DOHH2 (cell line): ENCODE measurements around the gene KLHDC4.

ENCODE experiments used
- H3F3A ChIP-seq: fragments of 200-600 bp; sonication (generic), shearing (Covaris generic); 2 replicates; pipeline ENCODE4 v1.6.0; 2016; ENCODE audit warnings: antibody characterized with exemption, mild to moderate bottlenecking; ENCODE audit not compliant: control insufficient read depth, insufficient read depth
- H3K27ac ChIP-seq: fragments of 200-600 bp; sonication (generic); 2 replicates; pipeline ENCODE4 v1.5.1; 2014; ENCODE audit warnings: low read depth, mild to moderate bottlenecking, low read length, moderate library complexity
- H3K27me3 ChIP-seq: fragments of 200-600 bp; sonication (generic); 2 replicates; pipeline ENCODE4 v1.6.1; 2014; ENCODE audit warnings: mild to moderate bottlenecking, low read length, mixed read lengths; ENCODE audit not compliant: control insufficient read depth
- H3K36me3 ChIP-seq: fragments of 200-600 bp; sonication (generic); 2 replicates; pipeline ENCODE4 v1.6.1; 2014; ENCODE audit warnings: mild to moderate bottlenecking, low read length, moderate library complexity, mixed read lengths; ENCODE audit not compliant: control insufficient read depth
- H3K4me1 ChIP-seq: fragments of 200-600 bp; sonication (generic); 2 replicates; pipeline ENCODE4 v1.6.1; 2014; ENCODE audit warnings: mild to moderate bottlenecking, low read length, mixed read lengths; ENCODE audit not compliant: control insufficient read depth
- H3K4me2 ChIP-seq: fragments of 200-600 bp; sonication (generic); 2 replicates; pipeline ENCODE4 v1.6.0; 2014; ENCODE audit warnings: mild to moderate bottlenecking, low read length, moderate library complexity
- H3K4me3 ChIP-seq: fragments of 200-600 bp; sonication (generic); 2 replicates; pipeline ENCODE4 v1.5.1; 2014; ENCODE audit warnings: mild to moderate bottlenecking, low read length, mixed read lengths
- H3K79me2 ChIP-seq: fragments of 200-600 bp; sonication (generic); 2 replicates; pipeline ENCODE4 v1.6.1; 2014; ENCODE audit warnings: mild to moderate bottlenecking, low read length, mixed read lengths; ENCODE audit not compliant: control insufficient read depth
- H3K9me2 ChIP-seq: fragments of 200-600 bp; sonication (generic); replicated peaks from 2 replicates; pipeline ENCODE4 v1.6.1; 2014; ENCODE audit warnings: mild to moderate bottlenecking, low read length, mixed read lengths; ENCODE audit not compliant: control insufficient read depth
- H3K9me3 ChIP-seq: fragments of 200-600 bp; sonication (generic); 2 replicates; pipeline ENCODE4 v1.6.1; 2014; ENCODE audit warnings: antibody characterized with exemption, low read length, mixed read lengths; ENCODE audit not compliant: control insufficient read depth, insufficient read depth
- H4K20me1 ChIP-seq: fragments of 200-600 bp; sonication (generic); 2 replicates; pipeline ENCODE4 v1.6.0; 2014; ENCODE audit warnings: low read depth, mild to moderate bottlenecking, antibody characterized with exemption, low read length, moderate library complexity; ENCODE audit not compliant: control insufficient read depth, insufficient read depth
- CTCF ChIP-seq: fragments of 200-600 bp; sonication (generic); IDR thresholded peaks from one replicate; pipeline ENCODE4 v1.5.1; 2014; ENCODE audit warnings: antibody characterized with exemption, mild to moderate bottlenecking, low read depth, low read length; ENCODE audit not compliant: poor library complexity, severe bottlenecking
- EZH2phosphoT487 ChIP-seq: fragments of 200-600 bp; sonication (generic); IDR thresholded peaks from 2 replicates; pipeline ENCODE4 v1.6.1; 2017; ENCODE audit warnings: borderline replicate concordance, mild to moderate bottlenecking, antibody characterized with exemption, low read length, moderate library complexity, mixed read lengths

Gene KLHDC4

GRCh38 chr16:87701078-87701460, 64.7 kb downstream of the KLHDC4 start:
- no peak for TF ChIP-seq CTCF
- no peak for TF ChIP-seq EZH2phosphoT487
- Histone ChIP-seq H3K36me3 (peaks cover 84% of the 10 kb centered on the region), H3K4me1 (peaks cover 95% of the 10 kb centered on the region), H3K9me3 (no peaks in the 10 kb centered on the region), H3K4me2 (peak overlapping the region; percentile 91), H3K27me3 (no peaks in the 10 kb centered on the region), H3K27ac (peak overlapping the region; percentile 100), H3F3A (peaks cover 51% of the 10 kb centered on the region), H4K20me1 (no peaks in the 10 kb centered on the region), H3K9me2 (no peaks in the 10 kb centered on the region), H3K4me3 (peak overlapping the region; percentile 73), H3K79me2 (peaks cover 40% of the 10 kb centered on the region)

GRCh38 chr16:87700406-87701077, 65.2 kb downstream of the KLHDC4 start:
- Histone ChIP-seq H3K9me2 (no peaks in the 10 kb centered on the region), H3K27me3 (no peaks in the 10 kb centered on the region), H3K9me3 (no peaks in the 10 kb centered on the region), H3K79me2 (peaks cover 35% of the 10 kb centered on the region), H3K36me3 (peaks cover 84% of the 10 kb centered on the region), H3K4me1 (peaks cover 89% of the 10 kb centered on the region), H3K4me2 (peak overlapping the region; percentile 91), H3K4me3 (peak overlapping the region; percentile 73), H3K27ac (peak overlapping the region; percentile 100), H4K20me1 (no peaks in the 10 kb centered on the region), H3F3A (peaks cover 51% of the 10 kb centered on the region)
- no peak for TF ChIP-seq EZH2phosphoT487

- H3K79me2 ChIP-seq, result peaks cover 17% of the 10 kb centered on the region
- H3K36me3 ChIP-seq, result peaks cover 84% of the 10 kb centered on the region
- peaks cover 49% of the 10 kb centered on the region for H3F3A ChIP-seq
- peak overlapping the region; percentile 81 for H3K4me2 ChIP-seq
- peak overlapping the region; percentile 100 for H3K27ac ChIP-seq
- peaks cover 71% of the 10 kb centered on the region for H3K4me1 ChIP-seq
- TF ChIP-seq EZH2phosphoT487 (no peak), CTCF (no peak)
- H4K20me1 ChIP-seq, result no peaks in the 10 kb centered on the region
- H3K9me2 ChIP-seq, result no peaks in the 10 kb centered on the region
- H3K9me3 ChIP-seq, result no peaks in the 10 kb centered on the region
- no peaks in the 10 kb centered on the region for H3K27me3 ChIP-seq
- peak overlapping the region; percentile 62 for H3K4me3 ChIP-seq
These were observed 67.0 kb downstream of the KLHDC4 start for GRCh38 chr16:87698676-87699199.

- Histone ChIP-seq H4K20me1 (no peaks in the 10 kb centered on the region), H3F3A (peaks cover 44% of the 10 kb centered on the region), H3K4me3 (peak overlapping the region; percentile 62), H3K9me2 (no peaks in the 10 kb centered on the region), H3K27ac (peak overlapping the region; percentile 100), H3K79me2 (peaks cover 13% of the 10 kb centered on the region), H3K9me3 (no peaks in the 10 kb centered on the region), H3K4me1 (peaks cover 66% of the 10 kb centered on the region), H3K27me3 (no peaks in the 10 kb centered on the region), H3K36me3 (peaks cover 81% of the 10 kb centered on the region), H3K4me2 (peak overlapping the region; percentile 81)
- TF ChIP-seq CTCF, result no peak
- no peak for TF ChIP-seq EZH2phosphoT487
These were observed 67.5 kb downstream of the KLHDC4 start for GRCh38 chr16:87698241-87698640.
